GM23338 (cell line): ENCODE results near the gene MYL5. TPM values are rescaled to one million over a fixed set of nuclear protein-coding genes. Genes with fewer than 3 reads are reported as not detected.
A peak's percentile ranks its signal among the peaks of the same experiment; 100 is the strongest.
"Not testable (repeated sequence)": the region's sequence is repeated elsewhere in the genome, so short reads cannot be mapped to it uniquely, and the experiment has no call there.

Experiments
- ATAC-seq: fragments of 200-7000 bp; cut with Tn5 transposase; 3 replicates; pipeline ENCODE4 v1.9.1; 2020
- DNase-seq: peaks from one replicate; pipeline ENCODE4 v3.0.0-alpha.2; 2015; ENCODE audit warnings: low spot score
- H2AFZ ChIP-seq: fragments of 200-600 bp; sonication (generic); 2 replicates; pipeline ENCODE4 v1.8.0; 2016; ENCODE audit warnings: antibody characterized with exemption, mild to moderate bottlenecking, moderate library complexity
- H3F3A ChIP-seq: fragments of 200-600 bp; sonication (generic); replicated peaks from 2 replicates; pipeline ENCODE4 v1.8.0; 2017; ENCODE audit warnings: antibody characterized with exemption, mixed run types, low read depth
- H3K27ac ChIP-seq: fragments of 200-600 bp; sonication (generic); 2 replicates; pipeline ENCODE4 v1.6.1; 2016; ENCODE audit warnings: low read depth
- H3K27me3 ChIP-seq: fragments of 200-600 bp; sonication (generic); 2 replicates; pipeline ENCODE4 v1.8.0; 2016; ENCODE audit warnings: mild to moderate bottlenecking, mixed run types, moderate library complexity; ENCODE audit not compliant: insufficient read depth
- H3K36me3 ChIP-seq: fragments of 200-600 bp; sonication (generic); 2 replicates; pipeline ENCODE4 v1.8.0; 2016; ENCODE audit warnings: mild to moderate bottlenecking; ENCODE audit not compliant: insufficient read depth
- H3K4me1 ChIP-seq: fragments of 200-600 bp; sonication (generic); 2 replicates; pipeline ENCODE4 v1.8.0; 2016; ENCODE audit warnings: mild to moderate bottlenecking, moderate library complexity; ENCODE audit not compliant: insufficient read depth
- H3K4me2 ChIP-seq: fragments of 200-600 bp; sonication (generic); 2 replicates; pipeline ENCODE4 v1.7.1; 2017; ENCODE audit warnings: mixed run types
- H3K4me3 ChIP-seq: fragments of 200-600 bp; sonication (generic); 2 replicates; pipeline ENCODE4 v1.6.1; 2016; ENCODE audit warnings: mixed run types
- H3K79me2 ChIP-seq: fragments of 200-600 bp; sonication (generic); replicated peaks from 2 replicates; pipeline ENCODE4 v1.8.0; 2017; ENCODE audit warnings: mild to moderate bottlenecking; ENCODE audit not compliant: insufficient read depth
- H3K9me2 ChIP-seq: fragments of 200-600 bp; sonication (generic); 2 replicates; pipeline ENCODE4 v1.8.0; 2017; ENCODE audit not compliant: insufficient read depth
- H4K20me1 ChIP-seq: fragments of 200-600 bp; sonication (generic); replicated peaks from 2 replicates; pipeline ENCODE4 v1.8.0; 2017; ENCODE audit warnings: mild to moderate bottlenecking; ENCODE audit not compliant: insufficient read depth
- H3K27ac Mint-ChIP-seq: 2 replicates; pipeline ENCODE4 v1.8.0; 2020; ENCODE audit warnings: inconsistent platforms, mild to moderate bottlenecking, moderate library complexity, mixed read lengths
- H3K27me3 Mint-ChIP-seq: 3 replicates; pipeline ENCODE4 v1.8.0; 2022; ENCODE audit warnings: low read depth, mild to moderate bottlenecking, moderate library complexity, mixed read lengths, inconsistent platforms; ENCODE audit not compliant: insufficient read depth, poor library complexity
- H3K36me3 Mint-ChIP-seq: 3 replicates; pipeline ENCODE4 v1.8.0; 2021; ENCODE audit warnings: low read depth, mild to moderate bottlenecking, inconsistent platforms, moderate library complexity, mixed read lengths
- H3K4me1 Mint-ChIP-seq: 3 replicates; pipeline ENCODE4 v1.8.0; 2020; ENCODE audit warnings: mild to moderate bottlenecking, inconsistent platforms, mixed read lengths
- H3K4me3 Mint-ChIP-seq: 3 replicates; pipeline ENCODE4 v1.8.0; 2021; ENCODE audit warnings: moderate library complexity, mild to moderate bottlenecking, inconsistent platforms, mixed read lengths
- H3K9me3 Mint-ChIP-seq: 3 replicates; pipeline ENCODE4 v1.8.0; 2020; ENCODE audit warnings: moderate library complexity, mild to moderate bottlenecking, inconsistent platforms, mixed read lengths
- polyA plus RNA-seq: library from polyadenylated mRNA; unstranded; fragments of >200 nt; fragmentation: Nextera tagmentation; extraction: Ambion mirVana; gene quantifications from 2 replicates; pipeline ENCODE4 v1.2.1, GENCODE V29; 2016
- total RNA-seq: library from RNA; depleted of rRNA; stranded (reverse); fragments of >200 nt; shearing (Covaris generic); gene quantifications from 2 replicates; pipeline ENCODE4 v1.2.3, GENCODE V29; 2014; rRNA removed

The MYL5 gene
- total and polyA plus RNA-seq, 2 experiments from 2014 or later: 3.0 to 4.4 TPM

DNA sequence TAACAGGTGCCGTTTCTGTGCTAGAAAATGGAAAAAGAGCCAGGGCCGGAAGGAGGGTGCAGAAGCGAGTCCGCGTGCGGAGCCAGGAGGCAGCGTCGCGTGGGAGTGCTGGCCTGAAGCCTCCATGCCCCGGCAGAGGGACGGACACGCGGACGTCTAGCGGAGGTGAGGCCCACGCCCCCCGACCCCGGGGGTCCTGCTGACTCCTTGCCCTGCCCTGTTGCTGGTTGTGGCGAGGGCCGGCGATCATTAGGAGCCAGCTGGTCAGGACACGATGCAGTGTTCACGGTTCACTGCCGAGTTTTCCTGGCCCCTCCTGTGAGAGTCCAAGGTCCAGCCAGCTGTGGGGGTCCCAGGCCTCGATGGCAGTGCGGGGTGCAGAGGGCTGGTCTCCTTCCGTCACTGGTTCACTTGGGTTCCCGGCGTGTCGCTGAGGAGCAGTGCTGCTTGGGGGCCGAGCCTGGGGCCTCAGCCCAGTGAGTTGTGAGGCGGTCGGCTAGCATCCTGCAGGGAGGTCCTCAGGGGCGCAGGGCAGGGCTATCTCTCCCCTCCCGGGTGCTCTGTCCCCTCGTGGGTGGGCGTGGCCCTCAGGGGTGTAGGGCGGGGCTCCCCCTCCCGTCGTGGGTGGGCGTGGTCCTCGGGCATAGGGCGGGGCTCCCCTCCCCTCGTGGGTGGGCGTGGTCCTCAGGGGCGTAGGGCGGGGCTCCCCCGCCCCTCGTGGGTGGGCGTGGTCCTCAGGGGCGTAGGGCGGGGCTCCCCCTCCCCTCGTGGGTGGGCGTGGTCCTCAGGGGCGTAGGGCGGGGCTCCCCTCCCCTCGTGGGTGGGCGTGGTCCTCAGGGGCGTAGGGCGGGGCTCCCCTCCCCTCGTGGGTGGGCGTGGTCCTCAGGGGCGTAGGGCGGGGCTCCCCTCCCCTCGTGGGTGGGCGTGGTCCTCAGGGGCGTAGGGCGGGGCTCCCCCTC, 56.9 kb downstream of the MYL5 start:
- H3F3A ChIP-seq, H3K27ac ChIP-seq, H3K4me1 Mint-ChIP-seq, DNase-seq, H3K4me3 Mint-ChIP-seq, H3K9me2 ChIP-seq, H3K27ac Mint-ChIP-seq, H3K4me1 ChIP-seq, H3K4me3 ChIP-seq, H3K4me2 ChIP-seq, H3K9me3 Mint-ChIP-seq, H3K27me3 ChIP-seq, H2AFZ ChIP-seq: not testable (repeated sequence)
- Histone ChIP-seq H3K79me2 (peaks cover 33% of the 10 kb centered on the region), H4K20me1 (peaks cover 20% of the 10 kb centered on the region), H3K36me3 (peaks cover 18% of the 10 kb centered on the region)
- H3K36me3 Mint-ChIP-seq: peaks cover 44% of the 10 kb centered on the region
- peaks cover 14% of the 10 kb centered on the region for H3K27me3 Mint-ChIP-seq
- ATAC-seq: peak; percentile 50

Other genes starting within 250 kb of the MYL5 start
- gene ZNF721, start 175.4 kb upstream of the MYL5 start, total RNA-seq: 125 and 170 TPM in 2 replicates
- 37.3 and 46.9 TPM in 2 replicates for gene ZNF721, start 175.4 kb upstream of the MYL5 start, polyA plus RNA-seq
- 45.0 and 46.4 TPM in 2 replicates for gene PIGG, start 175.3 kb upstream of the MYL5 start, total RNA-seq
- gene PIGG, start 175.3 kb upstream of the MYL5 start, polyA plus RNA-seq: 29.9 and 30.1 TPM in 2 replicates
- 0.62 TPM in 1 of 2 replicates, not detected in the other for gene TMEM271, start 98.2 kb upstream of the MYL5 start, total RNA-seq
- 0.11 and 0.21 TPM in 2 replicates for gene TMEM271, start 98.2 kb upstream of the MYL5 start, polyA plus RNA-seq
- gene PDE6B, start 49.0 kb upstream of the MYL5 start, total RNA-seq: 3.1 and 5.0 TPM in 2 replicates
- gene PDE6B, start 49.0 kb upstream of the MYL5 start, polyA plus RNA-seq: 3.3 and 3.4 TPM in 2 replicates
- gene ATP5ME, start 266 bp upstream of the MYL5 start, total RNA-seq: 60.5 and 149 TPM in 2 replicates
- gene ATP5ME, start 266 bp upstream of the MYL5 start, polyA plus RNA-seq: 2,021 and 2,519 TPM in 2 replicates
- 2.6 and 3.7 TPM in 2 replicates for gene SLC49A3, start 14.6 kb downstream of the MYL5 start, total RNA-seq
- 1.1 and 1.3 TPM in 2 replicates for gene SLC49A3, start 14.6 kb downstream of the MYL5 start, polyA plus RNA-seq
- gene PCGF3, start 31.3 kb downstream of the MYL5 start, total RNA-seq: 49.0 and 53.8 TPM in 2 replicates
- 31.0 and 33.1 TPM in 2 replicates for gene PCGF3, start 31.3 kb downstream of the MYL5 start, polyA plus RNA-seq
- gene CPLX1, start 151.6 kb downstream of the MYL5 start, total RNA-seq: 0.58 and 0.97 TPM in 2 replicates
- 0.86 and 1.1 TPM in 2 replicates for gene CPLX1, start 151.6 kb downstream of the MYL5 start, polyA plus RNA-seq